Body of pancreas (tissue), 4 donors: ENCODE results near the gene IGSF11. TPM values are rescaled to one million over a fixed set of nuclear protein-coding genes. Genes with fewer than 3 reads are reported as not detected.
A peak's percentile ranks its signal among the peaks of the same experiment; 100 is the strongest.

Experiments used
- ATAC-seq: fragments of 150-250 bp; one replicate; pipeline ENCODE4 v1.9.1; 2016
- DNase-seq, 4 donors: peaks; one replicate each; pipeline ENCODE4 v3.0.0-alpha.2; 2019
- H3K27ac ChIP-seq, 4 donors: fragments of 200-600 bp; sonication (generic); 1 replicate in 3 of 4; 2 replicates in 1 of 4; pipeline versions ENCODE4 v1.5.1 to v1.6.1; 2016 to 2019; ENCODE audit warnings: mild to moderate bottlenecking in 1 of 4, mixed read lengths in 1 of 4, moderate library complexity in 1 of 4
- H3K27me3 ChIP-seq, 2 donors: fragments of 200-600 bp; sonication (generic); one replicate each; pipeline ENCODE4 v1.6.0; 2016; ENCODE audit warnings: mild to moderate bottlenecking in 1 of 2
- H3K36me3 ChIP-seq, 2 donors: fragments of 200-600 bp; sonication (generic); replicated peaks in 1 of 2; 2 replicates each; pipeline ENCODE4 v1.5.1; 2016; ENCODE audit warnings: low read depth in 2 of 2; ENCODE audit not compliant: insufficient read depth in 1 of 2
- H3K4me1 ChIP-seq: fragments of 200-600 bp; sonication (generic); one replicate; pipeline ENCODE4 v1.6.0; 2016
- H3K4me3 ChIP-seq, 2 donors: fragments of 200-600 bp; sonication (generic); 1 replicate in 1 of 2; 2 replicates in 1 of 2; pipeline ENCODE4 v1.5.1; 2016 to 2019
- H3K9me3 ChIP-seq, 3 donors: fragments of 200-600 bp; sonication (generic); 1 replicate in 2 of 3; 2 replicates in 1 of 3; pipeline ENCODE4 v1.5.1; 2016
- CTCF ChIP-seq, 7 experiments: fragments of 450-650 bp in 4 of 7; fragments of 200-600 bp in 3 of 7; sonication (generic) in 3 of 7; IDR thresholded peaks; one replicate each; pipeline ENCODE4 v1.5.1; 2016 to 2019; ENCODE audit warnings: antibody characterized with exemption in 7 of 7
- POLR2A ChIP-seq, 3 donors: fragments of 450-650 bp; IDR thresholded peaks; one replicate each; pipeline ENCODE4 v1.6.1; 2016; ENCODE audit warnings: antibody characterized with exemption in 3 of 3, mild to moderate bottlenecking in 2 of 3
- WGBS, 2 donors: methylation state at CpG; one replicate each; pipeline ENCODE4 v1.1.5; 2017; 5-methylcytosine and 5-hydroxymethylcytosine counted together
- intact Hi-C: fragments of 100-400 bp; cut with DNase I; formaldehyde crosslinking; loops from one replicate; pipeline ENCODE4 v1.15.1; 2023
- total RNA-seq, 2 donors: library from RNA; depleted of rRNA; stranded (reverse); fragments of >200 nt; gene quantifications; one replicate each; pipeline ENCODE4 v1.1.0, GENCODE V29; 2016

The IGSF11 gene
- total RNA-seq, 2 donors from 2014 or later, result 3.0 to 9.1 TPM

- Histone ChIP-seq H3K4me3 (peak overlapping the region; percentile 56 to 81), H3K36me3 (no peaks in the 10 kb centered on the region), H3K4me1 (peaks cover 6% of the 10 kb centered on the region), H3K27ac (peak overlapping the region; percentile 41 to 88 (median 80)), H3K27me3 (no peaks in the 10 kb centered on the region), H3K9me3 (no peaks in the 10 kb centered on the region)
- DNase-seq (no peak), ATAC-seq (no peak)
- 27 to 31% methylated on average over 14 of the region's 14 CpGs for WGBS, 2 donors
- intact Hi-C loops, result no loop called here
- TF ChIP-seq POLR2A (IDR thresholded peaks at IDR 0.05) (no peak), CTCF (IDR thresholded peaks at IDR 0.05) (no peak)
Observed at GRCh38 chr3:119033393-119034255, 1.0 kb downstream of the IGSF11 start.

- no peaks in the 10 kb centered on the region for H3K9me3 ChIP-seq
- 66 to 68% methylated on average over 3 of the region's 3 CpGs for whole genome bisulfite sequencing, 2 donors
- H3K27ac ChIP-seq, result no peak overlapping the region
- H3K4me3 ChIP-seq, result no peak overlapping the region
- H3K36me3 ChIP-seq, result no peaks in the 10 kb centered on the region
- intact Hi-C loops, result no loop called here
- no peaks in the 10 kb centered on the region for H3K27me3 ChIP-seq
- no peak for ATAC-seq
- DNase-seq, result no peak
- no peaks in the 10 kb centered on the region for H3K4me1 ChIP-seq
- TF ChIP-seq POLR2A (IDR thresholded peaks at IDR 0.05) (no peak), CTCF (IDR thresholded peaks at IDR 0.05) (no peak)
Observed at GRCh38 chr3:119025171-119025795, 9.4 kb downstream of the IGSF11 start.

GRCh38 chr3:119019767-119020518, 14.7 kb downstream of the IGSF11 start:
- no peak for DNase-seq
- no peak overlapping the region for H3K4me3 ChIP-seq
- TF ChIP-seq POLR2A (IDR thresholded peaks at IDR 0.05) (no peak), CTCF (IDR thresholded peaks at IDR 0.05) (no peak)
- no peaks in the 10 kb centered on the region for H3K9me3 ChIP-seq
- intact Hi-C loops, result no loop called here
- no peak overlapping the region for H3K27ac ChIP-seq
- 24 to 42% methylated on average over 4 of the region's 4 CpGs for WGBS, 2 donors
- H3K4me1 ChIP-seq, result peaks cover 24% of the 10 kb centered on the region
- no peaks in the 10 kb centered on the region for H3K36me3 ChIP-seq
- ATAC-seq, result no peak
- H3K27me3 ChIP-seq, result no peaks in the 10 kb centered on the region

GRCh38 chr3:119018690-119019463, 15.8 kb downstream of the IGSF11 start:
- H3K27ac ChIP-seq, result no peak overlapping the region
- no peak overlapping the region for H3K4me3 ChIP-seq
- no peaks in the 10 kb centered on the region for H3K9me3 ChIP-seq
- WGBS, 2 donors, result 83 to 91% methylated on average over 1 of the region's 1 CpG
- intact Hi-C loops, result no loop called here
- DNase-seq (no peak), ATAC-seq (no peak)
- no peaks in the 10 kb centered on the region for H3K27me3 ChIP-seq
- TF ChIP-seq CTCF (IDR thresholded peaks at IDR 0.05) (no peak), POLR2A (IDR thresholded peaks at IDR 0.05) (no peak)
- H3K36me3 ChIP-seq, result no peaks in the 10 kb centered on the region
- peaks cover 24% of the 10 kb centered on the region for H3K4me1 ChIP-seq
